Epithelial cell of proximal tubule (primary cell): ENCODE data around the gene MRC2. TPM values are rescaled to one million over a fixed set of nuclear protein-coding genes. Genes with fewer than 3 reads are reported as not detected.

Experiments
- DNase-seq: peaks from one replicate; pipeline ENCODE4 v3.0.0-alpha.2; 2011; ENCODE audit warnings: low read depth
- H3K4me3 ChIP-seq: 2 replicates; pipeline ENCODE4 v1.5.1; 2011; ENCODE audit warnings: low read depth, mild to moderate bottlenecking, low read length
- CTCF ChIP-seq: conservative IDR thresholded peaks from 2 replicates; pipeline ENCODE4 v1.5.1; 2012; ENCODE audit warnings: low read depth, mild to moderate bottlenecking, low read length
- total RNA-seq: library from RNA; depleted of rRNA; stranded (reverse); fragments of >200 nt; gene quantifications from 2 replicates; pipeline ENCODE4 v1.2.3, GENCODE V29; 2015

MRC2 gene
- total RNA-seq, 1 donor from 2014 or later: 50.4 TPM

GRCh38 chr17:62676231-62676943 lies 48.9 kb downstream of the MRC2 start:
- TF ChIP-seq CTCF: no peak

GRCh38 chr17:62676952-62677596 lies 49.6 kb downstream of the MRC2 start:
- no peak overlapping the region for H3K4me3 ChIP-seq
- no peak for DNase-seq
- TF ChIP-seq CTCF: no peak

More at GRCh38 chr17:62676231-62676943, 48.9 kb downstream of the MRC2 start:
- DNase-seq: no peak
- no peak overlapping the region for H3K4me3 ChIP-seq

- DNase-seq: no peak
- TF ChIP-seq CTCF: no peak
- H3K4me3 ChIP-seq: no peak overlapping the region
Measured at GRCh38 chr17:62678214-62678919, 50.9 kb downstream of the MRC2 start.

GRCh38 chr17:62679866-62680377 lies 52.5 kb downstream of the MRC2 start:
- H3K4me3 ChIP-seq: no peak overlapping the region
- no peak for TF ChIP-seq CTCF
- DNase-seq: no peak

GRCh38 chr17:62680541-62681052 lies 53.1 kb downstream of the MRC2 start:
- no peak for DNase-seq
- TF ChIP-seq CTCF: no peak
- H3K4me3 ChIP-seq: no peak overlapping the region

- no peak overlapping the region for H3K4me3 ChIP-seq
- no peak for TF ChIP-seq CTCF
- no peak for DNase-seq
Measured at GRCh38 chr17:62681061-62681938, 53.8 kb downstream of the MRC2 start.
